ENCODE results near the gene PSMD6.

The PSMD6 gene

GRCh38 chr3:64011685-64012084, 11.6 kb downstream of the PSMD6 start:
- Histone ChIP-seq H3K27ac (peak overlapping the region in 1 of 2 donors; percentile 38), H3K4me3 (no peak overlapping the region)
- DNase-seq (ENCODE audit: low spot score) = no peak
- TF ChIP-seq, protein P1, sequence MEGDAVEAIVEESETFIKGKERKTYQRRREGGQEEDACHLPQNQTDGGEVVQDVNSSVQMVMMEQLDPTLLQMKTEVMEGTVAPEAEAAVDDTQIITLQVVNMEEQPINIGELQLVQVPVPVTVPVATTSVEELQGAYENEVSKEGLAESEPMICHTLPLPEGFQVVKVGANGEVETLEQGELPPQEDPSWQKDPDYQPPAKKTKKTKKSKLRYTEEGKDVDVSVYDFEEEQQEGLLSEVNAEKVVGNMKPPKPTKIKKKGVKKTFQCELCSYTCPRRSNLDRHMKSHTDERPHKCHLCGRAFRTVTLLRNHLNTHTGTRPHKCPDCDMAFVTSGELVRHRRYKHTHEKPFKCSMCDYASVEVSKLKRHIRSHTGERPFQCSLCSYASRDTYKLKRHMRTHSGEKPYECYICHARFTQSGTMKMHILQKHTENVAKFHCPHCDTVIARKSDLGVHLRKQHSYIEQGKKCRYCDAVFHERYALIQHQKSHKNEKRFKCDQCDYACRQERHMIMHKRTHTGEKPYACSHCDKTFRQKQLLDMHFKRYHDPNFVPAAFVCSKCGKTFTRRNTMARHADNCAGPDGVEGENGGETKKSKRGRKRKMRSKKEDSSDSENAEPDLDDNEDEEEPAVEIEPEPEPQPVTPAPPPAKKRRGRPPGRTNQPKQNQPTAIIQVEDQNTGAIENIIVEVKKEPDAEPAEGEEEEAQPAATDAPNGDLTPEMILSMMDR (IDR thresholded peaks at IDR 0.05) = no peak

DNA sequence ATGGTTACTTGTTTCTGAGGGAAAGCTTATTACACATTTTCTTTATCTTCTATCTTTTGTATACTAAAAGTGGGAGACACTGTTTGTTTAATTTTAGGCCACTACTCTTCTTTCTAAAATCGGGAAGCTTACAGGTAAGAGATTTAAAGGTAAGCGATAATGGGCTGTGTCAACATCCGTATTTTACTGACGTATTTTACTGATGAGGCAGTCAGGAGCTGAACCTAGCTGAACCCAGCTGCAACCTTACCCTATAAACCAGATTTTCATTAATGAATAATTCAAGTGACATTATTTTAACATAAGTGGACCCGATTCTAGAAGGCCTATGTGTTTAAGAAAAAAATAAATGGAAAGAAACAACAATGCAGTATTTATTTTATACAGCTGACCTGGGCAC, 13.1 kb downstream of the PSMD6 start:
- Histone ChIP-seq H3K27ac (peak overlapping the region in 1 of 2 donors; percentile 44), H3K4me3 (no peak overlapping the region)
- TF ChIP-seq, protein P1 (IDR thresholded peaks at IDR 0.05) = no peak
- no peak for DNase-seq (ENCODE audit: low spot score)

GRCh38 chr3:64009528-64009927, 13.8 kb downstream of the PSMD6 start:
- no peak overlapping the region for H3K4me3 ChIP-seq
- no peak for DNase-seq (ENCODE audit: low spot score)
- peak overlapping the region; percentile 38 to 44 for H3K27ac ChIP-seq
- TF ChIP-seq, protein P1 (IDR thresholded peaks at IDR 0.05) = no peak

DNA sequence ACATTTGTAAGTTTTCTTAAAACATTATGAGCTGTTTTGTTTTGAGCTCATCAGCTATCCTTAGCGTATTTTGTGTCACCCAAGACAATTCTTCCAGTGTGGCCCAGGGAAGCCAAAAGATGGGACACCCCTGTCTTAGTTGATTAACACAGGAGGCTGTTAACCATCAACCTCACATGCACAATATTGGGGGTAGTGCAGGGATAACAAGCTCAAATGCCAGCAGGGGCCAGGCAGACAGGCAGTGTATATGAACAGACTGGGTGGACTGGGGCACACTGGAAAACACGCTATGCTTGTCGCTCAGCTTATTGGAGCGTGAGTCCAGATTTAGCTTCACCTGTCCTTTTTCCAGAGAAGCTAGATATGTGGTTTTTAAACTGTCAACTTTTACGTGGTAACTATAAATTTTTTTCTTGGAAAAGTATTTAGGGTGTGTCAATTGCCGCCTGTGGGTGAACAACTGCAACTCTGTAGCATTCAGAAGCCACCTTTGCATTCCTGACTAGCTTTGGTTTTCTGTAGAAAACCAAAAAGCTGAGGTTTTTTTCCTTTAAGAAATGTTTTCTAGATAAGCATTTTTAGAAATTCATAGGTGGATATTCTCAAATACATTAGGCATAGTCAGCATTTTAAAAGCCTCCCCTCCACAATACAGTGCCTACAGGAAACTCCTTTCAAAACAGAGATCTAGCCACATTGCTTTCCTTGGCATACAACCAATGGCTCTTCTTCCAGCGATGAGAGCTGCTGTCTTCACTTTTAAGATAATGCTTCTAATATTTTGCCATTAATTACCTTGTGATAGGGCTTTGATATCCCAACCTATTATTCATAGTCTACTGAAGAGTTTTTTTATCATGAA, 14.6 kb downstream of the PSMD6 start:
- DNase-seq (ENCODE audit: low spot score) = no peak
- peak overlapping the region in 1 of 2 donors; percentile 21 for H3K27ac ChIP-seq
- no peak overlapping the region for H3K4me3 ChIP-seq
- TF ChIP-seq, protein P1 (IDR thresholded peaks at IDR 0.05) = no peak

DNA sequence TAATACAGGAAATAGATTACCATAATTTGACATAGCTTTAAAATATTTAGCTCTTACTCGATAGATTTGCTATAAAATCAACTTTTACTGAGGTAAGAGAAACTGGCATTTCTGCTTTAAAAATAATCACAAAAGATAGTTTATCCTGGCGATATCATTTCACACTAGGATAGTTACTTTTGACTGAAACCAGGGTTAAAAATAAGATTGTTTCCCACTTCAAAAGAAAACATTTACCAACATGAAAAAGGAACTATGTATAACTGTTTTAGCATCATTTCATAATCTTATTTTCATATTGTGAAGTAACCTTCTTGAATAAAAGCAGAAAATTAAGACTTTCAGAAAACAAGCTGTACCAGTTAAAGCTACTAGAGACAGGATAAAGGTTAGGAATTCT, 15.3 kb downstream of the PSMD6 start:
- Histone ChIP-seq H3K4me3 (no peak overlapping the region), H3K27ac (no peak overlapping the region)
- DNase-seq (ENCODE audit: low spot score) = no peak
- TF ChIP-seq, protein P1 (IDR thresholded peaks at IDR 0.05) = no peak

DNA sequence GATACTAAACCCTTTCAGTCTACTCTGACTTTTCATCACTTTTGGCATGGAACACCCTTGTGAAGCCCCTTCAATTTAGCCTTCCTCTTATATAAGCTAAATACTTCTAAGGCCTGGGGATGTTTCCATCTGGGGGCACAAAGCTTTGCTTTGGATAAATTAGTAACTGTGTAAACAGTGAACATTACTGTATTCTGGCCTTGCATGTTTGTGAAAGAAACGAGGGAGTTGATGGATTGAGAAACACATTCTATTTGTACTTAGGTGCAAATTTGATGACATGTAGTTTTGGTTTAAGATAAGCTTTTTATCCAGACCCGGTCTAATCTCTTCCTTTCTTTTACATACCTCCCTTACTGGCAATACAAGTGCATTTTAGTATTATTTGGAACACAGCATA, 19.7 kb downstream of the PSMD6 start:
- no peak for DNase-seq (ENCODE audit: low spot score)
- Histone ChIP-seq H3K27ac (no peak overlapping the region), H3K4me3 (no peak overlapping the region)
- TF ChIP-seq, protein P1 (IDR thresholded peaks at IDR 0.05) = no peak

GRCh38 chr3:64002233-64002632, 21.1 kb downstream of the PSMD6 start:
- TF ChIP-seq, protein P1 (IDR thresholded peaks at IDR 0.05) = no peak
- Histone ChIP-seq H3K27ac (no peak overlapping the region), H3K4me3 (no peak overlapping the region)
- no peak for DNase-seq (ENCODE audit: low spot score)

Data from coronary artery (tissue), 2 donors.